Natural killer cell (primary cell): ENCODE results near the gene MPC2. TPM values are rescaled to one million over a fixed set of nuclear protein-coding genes. Genes with fewer than 3 reads are reported as not detected.

Experiments
- ATAC-seq, 3 donors: fragments of 150-1000 bp in 2 of 3; fragments of 200-7000 bp in 1 of 3; cut with Tn5 transposase; 1 replicate in 1 of 3; 2 replicates in 2 of 3; pipeline ENCODE4 v1.10.0; 2021; ENCODE audit warnings: mild to moderate bottlenecking in 2 of 3, moderate library complexity in 2 of 3
- DNase-seq, 2 donors: peaks; one replicate each; pipeline versions ENCODE4 v3.0.0 to v3.0.0-alpha.2; 2013 to 2021; ENCODE audit warnings: mixed read lengths in 1 of 2
- H3K27ac ChIP-seq: one replicate; pipeline ENCODE4 v1.5.1; 2013; ENCODE audit warnings: mild to moderate bottlenecking, low read length
- H3K27me3 ChIP-seq: one replicate; pipeline ENCODE4 v1.6.1; 2013; ENCODE audit warnings: low read length; ENCODE audit not compliant: control insufficient read depth, insufficient read depth
- H3K36me3 ChIP-seq: one replicate; pipeline ENCODE4 v1.6.1; 2013; ENCODE audit warnings: low read length; ENCODE audit not compliant: control insufficient read depth, insufficient read depth
- H3K4me1 ChIP-seq: one replicate; pipeline ENCODE4 v1.6.1; 2013; ENCODE audit warnings: low read length; ENCODE audit not compliant: control insufficient read depth, insufficient read depth
- H3K4me3 ChIP-seq: one replicate; pipeline ENCODE4 v1.5.1; 2013; ENCODE audit warnings: low read length
- H3K9me3 ChIP-seq: one replicate; pipeline ENCODE4 v1.6.1; 2013; ENCODE audit warnings: low read length; ENCODE audit not compliant: control insufficient read depth, insufficient read depth
- H3K27ac Mint-ChIP-seq, 2 donors: one replicate each; pipeline ENCODE4 v1.8.0; 2022; ENCODE audit warnings: mild to moderate bottlenecking in 2 of 2, mixed read lengths in 2 of 2, moderate library complexity in 1 of 2
- H3K27me3 Mint-ChIP-seq, 2 donors: one replicate each; pipeline ENCODE4 v1.8.0; 2022; ENCODE audit warnings: low read depth in 2 of 2, mixed read lengths in 2 of 2
- H3K36me3 Mint-ChIP-seq: one replicate; pipeline ENCODE4 v1.8.0; 2022; ENCODE audit warnings: mixed read lengths
- H3K4me1 Mint-ChIP-seq, 2 donors: one replicate each; pipeline ENCODE4 v1.8.0; 2022; ENCODE audit warnings: mixed read lengths in 2 of 2
- H3K4me3 Mint-ChIP-seq: one replicate; pipeline ENCODE4 v1.8.0; 2022; ENCODE audit warnings: mild to moderate bottlenecking, moderate library complexity, mixed read lengths
- H3K9me3 Mint-ChIP-seq, 2 donors: one replicate each; pipeline ENCODE4 v1.8.0; 2022; ENCODE audit warnings: mixed read lengths in 2 of 2
- CTCF ChIP-seq: fragments of 200-600 bp; IDR thresholded peaks from one replicate; pipeline ENCODE4 v1.8.0; 2022; ENCODE audit warnings: antibody characterized with exemption
- WGBS: methylation state at CpG from one replicate; pipeline ENCODE4 v1.1.7; 2013; ENCODE audit warnings: missing lambda C conversion rate; ENCODE audit not compliant: insufficient coverage; 5-methylcytosine and 5-hydroxymethylcytosine counted together
- intact Hi-C: fragments of 100-400 bp; cut with micrococcal nuclease; formaldehyde crosslinking; loops from one replicate; pipeline ENCODE4 v1.14.2; 2022
- total RNA-seq, 4 donors: library from RNA; stranded (reverse); fragments of 120-200 nt in 1 of 4; gene quantifications; one replicate each; pipeline versions ENCODE4 v1.2.3 to v1.2.4, GENCODE V29; 2013 to 2022

The MPC2 gene
- total RNA-seq, 3 donors from 2014 or later (not counting 1 experiment from before 2014, with no cell fraction given) = 33.1 to 47.4 (median 34.9) TPM

GRCh38 chr1:167912294-167912693 lies 24.6 kb downstream of the MPC2 start:
- Histone ChIP-seq H3K27ac (no peak overlapping the region), H3K4me3 (no peak overlapping the region), H3K4me1 (no peaks in the 10 kb centered on the region), H3K9me3 (peaks cover 9% of the 10 kb centered on the region), H3K27me3 (no peaks in the 10 kb centered on the region), H3K36me3 (peaks cover 10% of the 10 kb centered on the region)
- intact Hi-C loops = no loop called here
- Mint-ChIP-seq H3K9me3 (peaks cover 0 to 5% of the 10 kb centered on the region in 2 donors), H3K27me3 (peaks cover 6% of the 10 kb centered on the region in 2 donors), H3K4me3 (no peak overlapping the region), H3K27ac (no peak overlapping the region), H3K36me3 (no peaks in the 10 kb centered on the region), H3K4me1 (peaks cover 0 to 4% of the 10 kb centered on the region in 2 donors)
- 94% methylated on average over 5 of the region's 7 CpGs for WGBS
- no peak for TF ChIP-seq CTCF
- no peak for ATAC-seq
- DNase-seq = no peak

GRCh38 chr1:167911413-167911812 lies 25.5 kb downstream of the MPC2 start:
- ATAC-seq = no peak
- no peak overlapping the region for H3K4me3 Mint-ChIP-seq

GRCh38 chr1:167910530-167910929 lies 26.3 kb downstream of the MPC2 start:
- H3K27ac Mint-ChIP-seq = no peak overlapping the region

More at GRCh38 chr1:167911413-167911812, 25.5 kb downstream of the MPC2 start:
- no peak for DNase-seq
- H3K9me3 ChIP-seq = peaks cover 9% of the 10 kb centered on the region
- Mint-ChIP-seq H3K27me3 (peaks cover 6% of the 10 kb centered on the region in 2 donors), H3K4me1 (peaks cover 0 to 4% of the 10 kb centered on the region in 2 donors), H3K9me3 (peaks cover 0 to 5% of the 10 kb centered on the region in 2 donors), H3K36me3 (no peaks in the 10 kb centered on the region), H3K27ac (no peak overlapping the region)
- H3K4me3 ChIP-seq = no peak overlapping the region
- H3K27me3 ChIP-seq = no peaks in the 10 kb centered on the region
- peaks cover 3% of the 10 kb centered on the region for H3K36me3 ChIP-seq
- 78% methylated on average over 8 of the region's 8 CpGs for WGBS
- H3K27ac ChIP-seq = no peak overlapping the region
- TF ChIP-seq CTCF = no peak
- H3K4me1 ChIP-seq = no peaks in the 10 kb centered on the region
- intact Hi-C loops = no loop called here

More at GRCh38 chr1:167910530-167910929, 26.3 kb downstream of the MPC2 start:
- H3K27me3 ChIP-seq = no peaks in the 10 kb centered on the region
- no peaks in the 10 kb centered on the region for H3K4me1 ChIP-seq
- Mint-ChIP-seq H3K36me3 (no peaks in the 10 kb centered on the region), H3K4me1 (peaks cover 0 to 4% of the 10 kb centered on the region in 2 donors), H3K27me3 (peaks cover 6 to 7% of the 10 kb centered on the region in 2 donors), H3K9me3 (peaks cover 0 to 5% of the 10 kb centered on the region in 2 donors), H3K4me3 (no peak overlapping the region)
- no peaks in the 10 kb centered on the region for H3K36me3 ChIP-seq
- H3K4me3 ChIP-seq = no peak overlapping the region
- no peak for TF ChIP-seq CTCF
- no peak for ATAC-seq
- intact Hi-C loops = no loop called here
- WGBS = 90% methylated on average over 2 of the region's 2 CpGs
- peaks cover 9% of the 10 kb centered on the region for H3K9me3 ChIP-seq
- H3K27ac ChIP-seq = no peak overlapping the region
- DNase-seq = no peak
